GM11168 (cell line): ENCODE measurements around the gene SSB.
"Not testable (repeated sequence)": the region's sequence is repeated elsewhere in the genome, so short reads cannot be mapped to it uniquely, and the experiment has no call there.

Experiments
- in situ Hi-C: fragments of 300-500 bp; cut with MboI; formaldehyde crosslinking; loops from one replicate; pipeline ENCODE4 v1.12.0; 2022; ENCODE audit warnings: low sequenced_read_pairs; ENCODE audit not compliant: unreplicated experiment

Gene SSB

DNA sequence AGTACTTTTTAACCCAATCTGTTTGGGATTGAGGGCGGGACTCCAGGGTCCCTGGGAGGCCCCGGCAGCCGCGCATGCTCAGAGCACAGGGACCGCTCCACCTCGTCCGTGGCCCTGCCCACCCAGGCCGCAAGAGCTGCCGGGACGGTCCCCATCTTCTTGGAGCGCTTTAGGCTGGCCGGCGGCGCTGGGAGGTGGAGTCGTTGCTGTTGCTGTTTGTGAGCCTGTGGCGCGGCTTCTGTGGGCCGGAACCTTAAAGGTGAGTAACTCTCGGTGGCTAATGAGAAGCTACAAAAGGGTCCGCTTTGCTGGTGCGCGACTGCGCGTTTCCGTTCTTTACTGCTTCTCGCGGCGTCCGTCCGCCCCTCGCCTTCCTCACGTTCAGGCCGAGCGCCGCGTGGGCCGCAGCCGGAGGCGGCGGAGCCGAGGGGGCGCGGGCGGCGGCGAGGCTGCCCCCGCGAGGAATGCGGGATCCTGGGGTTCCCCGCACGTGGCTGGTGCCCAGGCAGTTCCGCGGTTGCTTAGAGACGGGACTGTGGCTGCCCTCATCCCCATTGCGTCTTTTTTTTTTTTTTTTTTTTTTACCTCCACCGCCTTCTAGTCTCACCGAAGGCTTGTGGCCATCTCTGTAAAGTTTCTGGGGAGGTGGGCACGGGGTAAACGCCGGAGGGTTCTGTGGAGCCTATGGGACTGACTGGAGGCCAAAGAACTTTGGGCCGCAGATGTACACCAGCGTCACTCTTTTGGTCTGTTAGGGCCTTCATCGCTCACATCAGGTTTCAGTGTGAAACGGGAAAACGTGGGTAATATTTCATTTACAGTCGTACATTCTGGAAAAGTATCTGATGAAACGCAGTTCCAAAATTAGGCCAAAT, at the start of gene SSB:
SSB (plus strand) TSS at position 154 of the 875 bp plus-strand sequence. CDS start 2,090 bp downstream, outside the sequence.
- in situ Hi-C loops = no loop called here

DNA sequence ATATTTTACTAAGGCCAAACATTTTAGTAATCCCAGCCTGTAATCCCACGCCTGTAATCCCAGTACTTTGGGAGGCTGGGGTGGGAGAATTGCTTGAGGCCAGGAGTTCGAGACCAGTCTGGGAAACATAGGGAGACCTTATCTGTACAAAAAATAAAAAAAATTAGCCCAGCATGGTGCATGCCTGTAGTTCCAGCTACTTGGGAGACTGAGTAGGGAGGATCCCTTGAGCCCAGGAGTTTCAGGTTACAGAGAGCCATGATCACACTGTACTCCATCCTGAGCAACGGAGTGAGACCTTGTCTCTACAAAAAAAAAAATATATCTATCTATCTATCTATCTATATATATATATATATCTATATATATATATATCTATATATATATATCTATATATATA, 45.9 kb upstream of the SSB start:
- in situ Hi-C loops = no loop called here

DNA sequence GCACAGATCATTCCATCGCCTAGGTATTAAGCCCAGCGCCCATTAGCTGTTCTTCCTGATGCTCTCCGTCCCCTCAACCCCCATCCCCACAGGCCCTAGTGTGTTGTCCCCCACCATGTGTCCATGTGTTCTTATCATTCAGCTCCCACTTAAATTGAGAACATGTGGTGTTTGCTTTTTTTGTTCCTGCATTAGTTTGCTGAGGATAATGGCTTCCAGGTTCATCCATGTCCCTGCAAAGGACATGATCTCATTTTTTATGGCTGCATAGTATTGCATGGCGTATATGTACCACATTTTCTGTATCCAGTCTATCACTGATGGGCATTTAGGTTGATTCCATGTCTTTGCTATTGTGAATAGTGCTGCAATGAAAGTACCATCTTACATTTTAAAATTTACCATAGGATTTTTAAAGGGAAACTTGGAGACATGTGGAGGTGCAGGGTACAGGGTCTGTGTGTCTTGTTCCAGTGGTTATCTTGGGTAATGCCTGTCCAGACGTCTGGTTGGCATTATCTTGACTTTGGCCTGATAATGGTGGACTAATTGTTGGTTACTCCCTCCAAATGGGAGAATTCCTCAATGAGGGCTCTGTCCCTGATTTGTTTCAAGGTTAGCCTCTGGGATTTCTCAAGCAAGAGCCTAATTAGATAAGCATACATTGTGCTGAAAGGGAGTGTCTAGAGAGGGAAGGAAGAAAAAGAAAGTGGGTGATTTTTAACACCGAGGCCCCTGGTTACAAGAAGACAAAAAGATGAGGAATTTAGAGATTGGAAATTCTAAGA, 43.4 kb upstream of the SSB start:
- in situ Hi-C loops = no loop called here

DNA sequence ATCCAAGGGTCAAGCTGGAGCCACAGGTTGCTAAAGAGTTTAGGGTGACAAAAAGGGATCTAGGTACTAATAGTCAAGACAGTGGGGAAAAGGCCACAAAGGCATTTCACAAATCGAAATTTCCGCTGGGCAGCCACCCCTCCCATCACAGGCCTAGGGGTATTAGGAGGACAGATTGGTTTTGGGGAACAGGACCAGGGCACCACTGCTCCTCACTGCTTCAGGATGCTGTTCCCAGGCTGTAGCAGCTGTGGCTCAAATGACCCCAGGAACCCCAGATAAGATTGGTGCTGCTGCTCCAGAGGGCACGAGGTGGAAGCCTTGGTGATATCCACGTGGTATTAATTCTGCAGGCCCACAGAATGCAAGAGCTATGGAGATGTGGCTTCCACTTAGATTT, 42.3 kb upstream of the SSB start:
- in situ Hi-C loops = no loop called here

DNA sequence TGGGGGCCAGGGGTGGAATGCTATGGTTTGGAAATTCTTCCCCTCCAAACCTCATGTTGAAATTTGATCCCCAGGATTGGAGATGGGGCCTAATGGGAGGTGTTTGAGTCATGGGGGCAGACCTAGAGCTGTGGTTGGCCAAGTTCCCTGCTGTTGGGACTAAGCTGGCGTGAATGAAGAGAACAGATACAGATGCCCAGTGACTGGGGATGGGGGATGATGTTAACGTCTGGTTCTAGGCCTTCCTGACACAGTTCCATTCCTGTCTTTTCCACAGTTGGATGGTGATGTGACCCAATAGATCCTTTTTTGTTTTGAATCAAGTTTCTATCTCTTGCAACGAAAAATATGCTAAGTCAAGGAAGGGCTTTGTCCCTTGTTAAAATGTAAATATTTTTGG, 41.3 kb upstream of the SSB start:
- in situ Hi-C loops = no loop called here

DNA sequence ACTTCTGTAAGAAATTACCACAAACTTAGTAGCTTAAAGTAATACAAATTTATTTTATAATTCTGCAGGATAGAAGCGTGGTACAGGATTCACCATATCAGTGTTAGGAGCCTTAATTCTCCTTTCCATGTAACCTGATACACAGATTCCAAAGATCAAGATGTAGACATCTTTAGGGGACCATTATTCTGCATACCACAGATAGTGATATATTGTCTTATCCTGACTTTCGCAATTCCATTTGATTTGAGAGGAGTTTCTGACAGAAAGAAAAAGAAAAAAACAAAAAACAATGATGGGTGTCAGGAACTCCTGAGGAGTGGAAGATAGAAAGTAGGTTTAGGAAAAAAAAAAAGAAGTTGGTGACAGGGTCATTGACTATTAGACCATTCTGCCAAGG, 40.9 kb upstream of the SSB start:
- in situ Hi-C loops = no loop called here

DNA sequence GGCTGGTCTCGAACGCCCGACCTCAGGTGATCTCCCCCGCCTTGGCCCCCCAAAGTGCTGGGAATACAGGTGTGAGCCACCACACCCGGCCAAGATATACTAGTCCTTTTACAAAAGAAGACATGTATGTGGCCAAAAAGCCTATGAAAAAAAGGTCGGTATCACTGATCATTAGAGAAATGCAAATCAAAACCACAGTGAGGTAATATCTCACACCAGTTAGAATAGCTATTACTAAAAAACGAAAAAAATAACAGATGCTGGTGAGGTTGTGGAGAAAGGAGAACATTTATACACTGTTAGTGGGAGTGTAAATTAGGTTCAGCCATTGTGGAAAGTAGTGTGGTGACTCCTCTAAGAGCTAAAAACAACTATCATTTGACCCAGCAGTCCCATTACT, 38.7 kb upstream of the SSB start:
- in situ Hi-C loops = no loop called here

DNA sequence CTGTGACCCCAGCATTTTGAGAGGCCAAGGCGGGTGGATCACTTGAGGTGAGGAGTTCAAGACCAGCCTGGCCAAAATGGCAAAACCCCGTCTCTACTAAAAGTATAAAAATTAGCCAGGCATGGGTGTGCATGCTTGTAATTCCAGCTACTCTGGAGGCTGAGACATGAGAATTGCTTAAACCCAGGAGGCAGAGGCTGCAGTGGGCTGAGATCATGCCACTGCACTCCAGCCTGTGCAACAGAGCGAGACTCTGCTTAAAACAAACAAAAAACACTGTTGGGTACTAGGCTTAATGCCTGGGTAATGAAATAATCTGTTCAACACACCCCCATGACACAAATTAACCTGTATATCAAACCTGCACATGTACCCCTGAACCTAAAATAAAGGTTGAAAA, 37.9 kb upstream of the SSB start:
- in situ Hi-C loops = not testable (repeated sequence)

DNA sequence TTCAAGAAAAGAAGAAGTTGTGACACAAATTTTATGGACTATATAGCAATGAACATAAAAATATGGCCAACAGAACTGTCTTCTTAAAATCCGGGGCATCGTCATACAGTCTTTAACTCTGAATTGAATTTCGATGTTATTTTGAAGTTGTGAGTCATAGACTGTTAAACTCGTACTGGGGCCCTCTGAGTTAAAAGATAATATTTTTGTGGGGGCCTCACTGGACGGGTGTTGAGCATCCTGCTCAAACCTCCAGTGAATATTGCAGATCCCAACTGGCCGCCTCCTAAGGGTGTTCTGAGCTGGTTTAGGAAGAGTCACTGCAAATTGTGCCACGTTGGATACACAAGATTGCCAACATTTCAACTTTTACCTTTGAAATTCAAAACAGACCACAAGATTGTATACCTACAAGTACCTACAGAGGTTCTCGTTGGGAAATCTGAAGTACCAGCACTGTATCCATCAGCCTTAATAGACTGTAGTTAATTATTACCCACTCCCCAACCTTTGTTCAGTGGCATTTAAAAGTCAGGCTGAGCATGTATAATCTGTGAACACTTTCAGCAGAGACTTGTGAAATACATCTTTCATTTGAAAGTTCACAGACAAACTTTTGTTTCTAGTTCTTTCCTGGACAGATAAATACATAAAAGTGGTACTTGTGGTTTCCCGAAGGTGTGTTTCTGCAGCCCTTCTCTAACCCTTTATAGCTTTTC, 37.3 kb upstream of the SSB start:
- in situ Hi-C loops = no loop called here

DNA sequence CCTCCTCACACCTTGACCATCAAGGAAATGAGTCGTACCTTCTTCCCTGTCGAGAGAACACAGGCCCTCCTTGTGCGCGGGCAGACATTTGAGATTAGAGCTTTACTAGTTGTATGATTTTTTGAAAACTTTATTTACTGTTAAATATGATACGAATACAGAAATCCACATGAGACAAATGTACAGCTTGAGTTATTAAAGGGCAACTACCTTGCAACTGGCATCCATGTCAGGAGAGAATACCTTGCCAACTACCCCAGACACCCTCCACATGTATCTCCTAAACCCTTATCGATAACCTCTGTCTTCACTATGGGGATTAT, 36.7 kb upstream of the SSB start:
- in situ Hi-C loops = no loop called here

DNA sequence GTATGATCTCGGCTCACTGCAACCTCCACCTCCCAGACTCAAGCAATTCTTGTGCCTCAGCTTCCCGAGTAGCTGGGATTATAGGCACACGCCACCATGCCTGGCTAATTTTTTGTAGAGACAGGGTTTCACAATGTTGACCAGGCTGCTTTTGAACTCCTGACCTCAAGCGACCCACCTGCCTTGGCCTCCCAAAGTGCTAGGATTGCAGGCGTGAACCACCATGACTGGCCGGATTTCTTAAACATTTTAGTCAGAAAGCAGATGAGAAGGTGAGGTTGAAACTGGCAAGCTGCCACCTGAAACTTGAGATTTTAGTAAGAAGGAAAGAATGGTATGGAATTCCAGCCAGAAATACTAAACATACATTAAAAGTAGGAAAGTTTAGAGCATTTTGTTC, 33.1 kb upstream of the SSB start:
- in situ Hi-C loops = no loop called here

DNA sequence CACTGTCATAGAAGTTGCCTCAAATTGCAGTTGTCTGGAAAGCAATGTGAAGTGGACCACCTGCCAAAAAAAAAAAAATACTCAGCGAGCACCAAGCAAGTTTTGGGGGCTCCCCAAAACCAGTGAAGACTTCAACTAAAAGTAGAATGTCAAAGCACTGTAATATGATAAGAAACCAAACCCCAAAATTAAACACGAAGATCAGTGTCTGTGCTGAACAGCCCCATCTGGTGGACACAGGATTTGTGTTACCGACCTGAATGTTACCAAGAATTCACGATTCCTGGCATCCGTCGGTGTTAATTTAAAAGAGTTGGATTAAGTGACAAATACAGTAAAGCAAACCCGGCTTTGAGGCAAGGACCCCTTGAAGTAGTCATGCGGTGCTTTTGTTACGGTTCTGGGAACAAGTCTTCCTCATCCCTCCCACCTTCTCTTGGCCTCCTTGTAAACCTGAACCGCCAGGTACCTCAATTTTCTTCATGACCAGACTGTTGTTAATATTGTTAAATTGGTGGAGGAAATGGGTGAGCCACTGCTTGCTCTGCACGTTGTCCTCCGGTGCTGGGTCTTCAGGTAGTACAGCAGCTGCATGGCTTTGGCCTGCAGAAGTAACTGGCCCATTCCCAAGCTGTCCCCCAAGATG, 31.3 kb upstream of the SSB start:
- in situ Hi-C loops = no loop called here

DNA sequence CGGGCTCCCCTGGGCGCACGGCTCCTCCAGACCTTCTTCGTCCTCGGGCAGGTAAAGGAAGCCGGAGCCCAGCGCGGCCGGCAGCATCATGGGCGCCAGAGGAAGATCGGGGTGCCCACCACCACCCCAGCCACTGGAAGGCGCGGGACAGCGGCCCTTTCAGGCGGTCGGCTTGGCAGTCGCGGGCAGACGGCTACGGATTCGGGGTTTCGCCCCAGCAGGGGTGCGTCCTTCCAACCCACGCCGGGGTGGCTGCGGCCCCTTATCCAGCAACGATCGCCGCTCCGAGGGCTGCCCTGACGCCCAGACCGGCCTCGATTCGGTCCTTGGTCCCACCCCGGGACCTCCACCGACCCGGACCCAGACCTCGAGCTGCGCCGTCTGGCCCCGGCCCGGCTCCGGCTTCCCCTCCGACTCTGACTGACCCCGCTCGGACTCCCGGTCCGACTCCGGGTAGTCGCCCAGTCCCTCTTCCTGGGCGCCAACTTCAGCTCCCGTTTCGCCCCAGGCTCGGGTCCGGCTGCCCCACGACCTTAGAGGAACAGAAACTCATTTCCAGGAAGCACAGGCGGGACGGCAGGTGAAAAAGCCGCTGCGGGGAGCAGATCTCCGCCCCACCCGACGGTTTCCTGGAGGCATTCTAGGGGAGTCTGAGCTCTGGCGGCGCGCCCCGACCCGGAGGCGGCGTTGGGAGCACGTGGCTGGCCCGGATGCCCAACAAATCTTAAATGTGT, 30.2 kb upstream of the SSB start:
- in situ Hi-C loops = no loop called here

DNA sequence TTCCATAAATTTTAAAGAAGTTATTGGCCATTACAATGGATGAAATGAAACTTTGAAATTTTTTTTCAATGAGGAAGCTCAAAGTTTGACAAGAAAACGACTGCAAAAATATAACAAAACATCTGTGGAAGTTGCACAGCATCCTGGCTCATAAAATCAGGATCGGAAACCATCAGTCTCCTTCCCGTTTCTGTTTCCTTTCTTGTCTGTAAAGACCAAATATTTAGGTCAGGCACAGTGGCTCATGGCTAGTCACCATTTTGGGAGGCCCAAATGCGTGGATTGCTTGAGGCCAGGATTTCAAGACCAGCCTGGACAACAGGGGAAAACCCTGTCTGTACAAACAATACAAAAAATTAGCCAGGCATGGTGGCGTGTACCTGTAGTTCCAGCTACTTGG, 27.6 kb upstream of the SSB start:
- in situ Hi-C loops = no loop called here

DNA sequence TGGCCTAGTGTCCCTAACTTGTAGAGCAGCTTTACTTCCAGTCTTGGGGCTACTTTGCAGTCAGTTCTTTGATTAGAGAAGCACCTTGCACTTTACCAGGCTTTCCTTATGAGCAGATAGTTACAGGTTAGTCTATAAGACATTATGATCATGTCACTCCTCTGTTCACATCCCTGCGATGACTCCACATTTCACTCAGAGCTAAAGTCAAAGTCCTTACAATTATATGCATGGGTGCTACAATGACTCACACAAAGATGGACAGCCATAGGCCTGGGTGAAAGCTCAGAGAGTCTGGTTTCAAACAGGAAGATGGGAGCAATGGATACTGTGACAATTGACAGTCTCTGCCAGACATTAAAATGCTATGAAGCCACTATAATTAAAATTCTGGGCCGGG, 27.1 kb upstream of the SSB start:
- in situ Hi-C loops = no loop called here

DNA sequence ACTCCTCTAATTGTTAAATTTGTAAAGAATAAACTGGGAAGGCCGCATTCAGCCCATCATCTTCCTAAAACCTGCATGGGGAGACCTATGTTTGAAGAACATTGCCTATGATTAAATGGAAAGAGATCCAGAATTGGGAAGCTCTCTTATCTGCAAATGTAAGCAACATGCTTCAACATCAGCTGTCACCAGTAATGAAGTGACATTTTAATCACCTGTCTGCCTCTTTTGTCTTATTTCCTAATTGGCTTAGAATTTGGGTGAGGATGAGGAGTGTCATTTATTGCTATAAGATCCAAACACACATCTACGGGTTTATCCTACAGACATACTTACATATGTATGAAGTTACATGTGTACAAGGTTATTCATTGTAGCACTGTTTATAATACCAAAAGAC, 26.0 kb upstream of the SSB start:
- in situ Hi-C loops = no loop called here

DNA sequence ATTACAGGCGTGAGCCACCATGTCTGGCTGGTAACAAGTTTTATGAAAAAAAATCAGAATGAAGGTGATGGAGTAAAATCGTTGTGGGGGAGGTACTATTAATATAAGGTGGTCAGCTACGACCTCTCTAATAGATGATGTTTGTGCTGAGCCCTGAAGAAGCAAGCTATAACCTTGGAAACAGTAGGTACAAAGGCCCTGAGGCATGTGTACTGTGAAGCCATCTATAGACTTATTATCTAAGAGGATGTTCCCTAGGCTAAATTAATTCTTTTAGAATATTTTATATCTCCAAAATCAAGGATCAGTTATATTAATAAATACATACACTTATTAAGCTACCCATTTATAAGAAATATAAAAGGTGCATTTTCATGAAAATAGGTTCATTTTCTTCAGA, 23.3 kb upstream of the SSB start:
- in situ Hi-C loops = no loop called here

DNA sequence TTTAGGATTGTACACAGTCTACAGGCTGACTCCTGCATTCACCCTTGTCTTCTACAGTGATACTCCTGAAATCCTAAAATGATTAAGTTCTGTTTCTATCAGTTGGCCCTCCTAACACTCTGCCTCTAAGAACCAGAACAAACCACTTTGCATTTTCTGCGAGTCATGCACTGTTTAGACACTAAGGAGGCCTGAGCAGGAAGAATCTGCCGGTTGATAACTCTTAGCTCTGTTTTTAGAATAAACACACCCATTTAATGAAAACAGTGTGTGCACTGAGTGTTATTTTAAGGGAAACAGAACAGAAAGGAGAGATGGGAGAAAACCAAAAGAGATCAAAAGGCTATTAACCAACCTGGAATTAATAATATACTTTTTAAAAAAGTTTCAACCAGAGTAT, 22.9 kb upstream of the SSB start:
- in situ Hi-C loops = no loop called here

DNA sequence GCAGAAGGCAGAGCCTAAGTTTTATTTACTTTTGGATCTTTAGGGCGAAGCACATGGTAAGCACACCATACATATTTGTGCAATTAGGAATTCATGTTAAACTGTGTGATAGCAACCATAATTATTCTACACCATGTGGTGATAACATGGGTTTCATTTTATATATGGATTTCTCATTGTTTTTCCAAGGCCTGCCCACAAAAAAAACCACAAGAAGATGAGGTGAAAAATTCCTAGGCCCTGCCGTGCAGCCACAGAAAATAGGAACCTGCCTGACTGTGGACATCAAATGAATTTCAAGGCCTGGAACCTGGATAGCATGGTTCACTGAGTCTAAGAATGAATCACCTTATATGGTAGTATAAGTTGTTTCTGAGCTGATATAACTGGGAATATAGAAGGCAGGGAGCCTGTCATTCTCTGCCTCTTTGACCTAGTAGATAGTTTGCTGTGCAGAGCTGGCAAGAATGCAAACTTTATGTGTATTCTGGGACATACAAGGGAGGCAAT, 22.4 kb upstream of the SSB start:
- in situ Hi-C loops = no loop called here

DNA sequence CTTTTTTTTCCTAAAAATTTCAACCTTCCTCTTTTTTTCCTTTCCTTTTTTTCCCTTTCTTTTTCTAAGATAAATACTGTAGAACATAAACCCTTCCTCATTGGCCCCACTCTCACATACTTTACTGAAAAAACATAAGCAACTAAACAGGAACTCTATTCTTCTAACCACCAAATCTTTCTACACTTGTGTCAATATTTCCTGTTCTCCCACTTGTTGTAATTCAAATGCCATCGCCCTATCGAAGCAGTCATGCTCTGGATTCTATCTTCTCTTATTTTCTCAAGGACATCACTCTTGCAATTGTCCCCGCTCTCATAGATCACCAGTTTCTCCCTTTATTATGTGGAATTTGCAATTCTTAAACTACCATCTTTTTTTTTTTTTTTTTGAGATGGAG, 20.2 kb upstream of the SSB start:
- in situ Hi-C loops = no loop called here
